8988T (cell line): ENCODE measurements around the gene R3HDM4.

Experiments
- DNase-seq: peaks from one replicate; pipeline ENCODE4 v3.0.0; 2011

Gene R3HDM4

GRCh38 chr19:929891-930258 is 16.9 kb upstream of the R3HDM4 start:
- DNase-seq = no peak

DNA sequence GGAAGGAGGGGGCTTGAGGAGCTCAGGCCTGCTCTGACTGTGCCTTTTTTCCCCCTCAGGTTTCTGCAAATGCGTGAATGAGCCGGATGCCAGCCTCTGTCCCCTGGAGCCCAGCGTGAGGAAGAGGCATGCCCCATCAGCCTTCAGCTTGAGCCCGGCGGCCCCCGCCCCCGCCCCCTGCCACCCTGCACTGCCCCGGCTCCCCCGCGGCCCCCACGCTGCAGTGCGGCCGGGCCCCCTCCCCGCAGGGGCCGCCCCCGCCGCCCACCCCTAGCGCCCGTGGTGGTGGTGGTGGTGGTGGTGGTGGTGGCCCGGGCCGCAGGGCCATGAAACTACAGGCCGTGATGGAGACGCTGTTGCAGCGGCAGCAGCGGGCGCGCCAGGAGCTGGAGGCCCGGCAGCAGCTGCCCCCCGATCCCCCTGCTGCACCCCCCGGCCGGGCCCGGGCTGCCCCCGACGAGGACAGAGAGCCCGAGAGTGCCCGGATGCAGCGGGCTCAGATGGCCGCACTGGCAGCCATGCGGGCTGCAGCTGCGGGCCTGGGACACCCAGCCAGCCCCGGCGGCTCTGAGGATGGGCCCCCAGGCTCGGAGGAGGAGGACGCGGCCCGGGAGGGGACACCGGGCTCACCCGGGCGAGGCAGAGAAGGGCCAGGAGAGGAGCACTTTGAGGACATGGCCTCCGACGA is 16.3 kb upstream of the R3HDM4 start:
- DNase-seq = no peak

DNA sequence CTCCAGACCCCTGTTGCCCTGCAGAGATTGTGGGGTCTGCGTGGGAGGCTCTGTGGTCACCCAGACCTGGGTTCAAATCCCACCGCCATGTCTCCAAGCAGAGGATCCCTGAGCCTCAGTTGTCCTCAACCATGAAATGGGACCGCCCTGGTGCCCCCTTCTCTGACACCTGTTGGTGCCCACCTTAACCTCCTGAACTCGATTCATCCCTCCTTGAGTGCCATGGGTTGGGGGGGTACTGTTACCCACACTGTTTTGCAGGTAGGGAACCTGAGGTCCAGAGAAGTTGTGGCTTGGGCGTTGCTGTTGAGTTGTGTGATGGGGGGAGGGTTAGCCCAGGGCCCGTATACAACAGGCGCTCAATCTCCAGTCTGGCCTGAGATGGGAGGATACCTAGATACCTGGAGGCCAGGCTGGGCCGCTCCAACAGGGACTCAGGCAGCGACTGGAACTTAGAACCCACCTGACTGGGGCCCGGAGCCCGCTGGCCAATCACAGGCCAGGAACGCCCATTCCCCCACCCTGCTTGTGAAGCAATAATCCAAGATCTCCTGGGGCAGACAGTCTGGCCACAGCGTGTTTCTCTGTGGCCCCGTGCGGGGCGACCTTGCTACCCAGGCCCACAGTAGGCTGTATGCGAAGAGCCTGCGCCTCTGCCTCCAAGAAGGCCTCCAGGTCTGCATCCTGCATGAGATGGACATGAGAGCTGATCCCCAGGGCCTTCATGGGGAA is 15.6 kb upstream of the R3HDM4 start:
- DNase-seq = peak; percentile 80

DNA sequence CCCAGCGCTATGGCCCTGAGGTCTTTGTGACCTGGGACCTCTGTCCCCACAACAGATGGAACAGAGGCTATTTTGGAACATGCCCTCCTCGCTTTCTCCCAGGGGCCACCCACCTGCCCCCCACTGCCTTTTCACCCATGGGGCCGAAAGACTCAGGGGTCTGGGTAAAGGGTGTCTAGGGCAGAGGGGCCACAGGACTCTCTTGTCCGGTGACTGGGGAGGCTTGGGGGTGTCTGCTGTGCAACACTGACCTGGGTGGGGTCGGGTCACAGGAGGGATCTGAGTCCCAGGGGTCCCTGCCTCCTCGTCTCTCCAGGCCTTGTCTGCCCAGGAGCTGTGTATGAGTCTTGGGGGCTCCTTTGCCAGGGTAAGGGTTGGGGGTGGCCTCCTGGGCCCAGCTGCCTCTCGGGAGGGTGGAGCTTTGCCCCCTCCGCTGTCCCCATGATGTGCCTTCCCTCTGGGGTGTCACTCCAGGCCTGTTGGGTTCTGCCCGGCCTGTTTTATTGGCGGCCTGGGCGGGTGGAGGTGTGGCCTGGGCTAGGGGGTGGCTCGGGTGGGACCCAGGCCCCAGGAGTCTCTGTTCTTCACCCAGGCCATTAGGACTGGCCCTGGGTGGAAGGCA is 14.9 kb upstream of the R3HDM4 start:
- no peak for DNase-seq

DNA sequence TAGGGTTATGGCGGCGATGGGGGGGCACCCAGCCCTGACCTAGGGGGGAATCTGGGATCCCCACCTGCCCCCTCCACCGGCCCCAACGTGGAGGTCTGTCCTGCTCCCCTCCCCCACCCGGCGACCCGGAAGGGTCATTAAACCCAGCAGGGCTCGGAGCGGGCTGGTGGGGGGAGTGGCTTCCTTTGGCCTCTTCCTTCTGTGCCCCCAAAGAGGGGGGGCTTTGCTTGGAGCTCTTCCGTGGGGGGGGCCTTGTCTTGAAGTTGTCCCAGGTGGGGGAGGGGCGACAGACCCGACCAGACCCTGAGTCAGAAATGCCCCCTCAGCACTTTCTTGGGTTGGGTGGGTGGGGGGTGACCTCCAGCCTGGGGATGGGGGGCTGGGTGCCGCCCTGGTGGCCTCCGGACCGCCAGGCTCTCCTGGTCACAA is 14.3 kb upstream of the R3HDM4 start:
- DNase-seq = no peak

- DNase-seq = no peak
Observed at GRCh38 chr19:926589-927350, 13.8 kb upstream of the R3HDM4 start.

DNA sequence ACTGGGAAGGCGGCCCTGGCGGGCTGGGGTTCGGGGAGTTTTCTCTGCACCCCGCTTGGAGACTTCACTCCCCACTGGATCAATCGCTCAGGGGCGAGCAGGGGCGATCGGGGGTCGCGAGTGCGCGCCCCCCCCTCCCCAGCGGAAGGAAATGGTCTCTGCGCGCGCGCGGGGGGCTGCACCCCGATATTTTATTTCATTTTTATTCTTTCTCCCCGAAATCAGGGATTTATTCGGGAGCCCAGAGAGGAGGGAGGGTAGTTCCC is 13.2 kb upstream of the R3HDM4 start:
- DNase-seq = no peak

GRCh38 chr19:925526-926322 is 12.7 kb upstream of the R3HDM4 start, which contains the start of gene ARID3A:
TSS of gene ARID3A (plus strand) at chr19:926035. CDS start at chr19:929529, 3,494 bp downstream.
- peak; percentile 95 for DNase-seq

- peak; percentile 93 for DNase-seq
Observed at GRCh38 chr19:925087-925525, 12.1 kb upstream of the R3HDM4 start.

DNA sequence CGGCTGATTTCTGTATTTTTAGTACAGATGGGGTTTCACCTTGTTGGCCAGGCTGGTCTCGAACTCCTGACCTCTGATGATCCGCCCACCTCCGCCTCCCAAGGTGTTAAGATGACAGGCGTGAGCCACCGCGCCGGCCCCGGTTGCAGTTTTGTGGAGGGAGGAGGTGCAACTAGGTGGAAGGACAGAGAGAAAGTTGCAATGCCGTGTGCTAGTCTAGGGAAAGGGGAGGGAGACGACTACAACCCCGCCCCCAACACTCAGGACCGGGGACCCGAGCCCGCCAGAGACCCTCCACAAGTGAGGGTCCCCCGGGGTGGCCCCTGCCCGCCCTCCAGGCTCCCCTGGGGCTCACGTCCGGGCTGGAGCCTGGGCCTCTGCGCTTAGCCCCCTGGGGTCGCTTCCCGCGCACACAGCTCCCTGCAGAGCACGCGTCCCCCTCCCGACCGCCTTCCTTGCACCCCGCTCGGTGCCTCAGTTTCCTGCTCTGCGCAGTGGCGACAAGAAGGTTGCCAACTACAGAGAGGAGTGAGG is 11.6 kb upstream of the R3HDM4 start:
- DNase-seq = no peak

DNA sequence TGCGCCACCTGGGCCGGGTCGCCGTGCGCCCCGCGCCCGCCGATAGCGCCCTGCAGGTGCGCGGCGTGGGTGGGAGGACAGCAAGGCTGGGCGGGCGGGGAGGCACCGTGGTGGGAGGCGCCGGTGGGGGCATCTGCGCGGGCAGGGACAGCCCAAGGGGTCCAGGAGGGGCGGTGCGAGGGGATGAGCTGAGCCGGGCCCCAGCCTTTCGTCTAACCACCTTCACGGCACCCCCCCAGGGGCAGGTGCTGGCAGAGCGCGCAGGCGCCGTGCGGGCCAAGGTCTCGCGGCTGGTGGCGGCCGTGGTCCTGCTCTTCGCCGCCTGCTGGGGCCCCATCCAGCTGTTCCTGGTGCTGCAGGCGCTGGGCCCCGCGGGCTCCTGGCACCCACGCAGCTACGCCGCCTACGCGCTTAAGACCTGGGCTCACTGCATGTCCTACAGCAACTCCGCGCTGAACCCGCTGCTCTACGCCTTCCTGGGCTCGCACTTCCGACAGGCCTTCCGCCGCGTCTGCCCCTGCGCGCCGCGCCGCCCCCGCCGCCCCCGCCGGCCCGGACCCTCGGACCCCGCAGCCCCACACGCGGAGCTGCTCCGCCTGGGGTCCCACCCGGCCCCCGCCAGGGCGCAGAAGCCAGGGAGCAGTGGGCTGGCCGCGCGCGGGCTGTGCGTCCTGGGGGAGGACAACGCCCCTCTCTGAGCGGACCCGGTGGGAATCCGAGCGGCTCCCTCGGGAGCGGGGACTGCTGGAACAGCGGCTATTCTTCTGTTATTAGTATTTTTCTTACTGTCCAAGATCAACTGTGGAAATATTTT is 7.2 kb upstream of the R3HDM4 start:
- no peak for DNase-seq

DNA sequence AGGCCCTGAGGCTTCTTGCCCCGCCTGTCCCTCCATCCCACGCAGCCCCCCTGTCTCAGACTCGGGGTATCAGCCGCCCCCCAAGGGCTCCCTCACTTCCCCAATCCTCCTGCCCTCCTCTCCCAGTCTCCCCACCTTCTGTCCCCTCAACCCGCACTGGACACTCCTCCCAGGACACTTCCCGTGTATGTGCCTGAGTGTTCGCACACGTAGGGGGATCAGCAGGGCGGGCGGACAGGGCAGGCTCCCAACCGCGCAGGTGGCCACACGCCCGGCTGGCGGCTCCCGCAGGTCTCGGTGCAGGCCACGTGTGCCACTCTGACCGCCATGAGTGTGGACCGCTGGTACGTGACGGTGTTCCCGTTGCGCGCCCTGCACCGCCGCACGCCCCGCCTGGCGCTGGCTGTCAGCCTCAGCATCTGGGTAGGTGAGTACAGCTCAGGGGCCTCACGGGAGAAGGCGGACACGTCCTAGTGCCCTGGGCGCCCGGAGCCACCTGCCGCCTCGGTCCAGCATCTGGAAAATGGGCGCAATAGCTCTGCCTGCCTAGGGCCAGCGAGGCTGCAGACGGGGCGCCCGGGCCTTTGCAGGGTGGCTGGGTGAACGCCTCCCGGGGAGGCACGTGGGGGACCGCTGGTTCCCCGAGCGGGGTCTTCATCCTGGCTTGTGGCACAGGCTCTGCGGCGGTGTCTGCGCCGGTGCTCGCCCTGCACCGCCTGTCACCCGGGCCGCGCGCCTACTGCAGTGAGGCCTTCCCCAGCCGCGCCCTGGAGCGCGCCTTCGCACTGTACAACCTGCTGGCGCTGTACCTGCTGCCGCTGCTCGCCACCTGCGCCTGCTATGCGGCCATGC is 6.4 kb upstream of the R3HDM4 start:
- no peak for DNase-seq

GRCh38 chr19:918481-919198 is 5.6 kb upstream of the R3HDM4 start:
- DNase-seq = no peak

DNA sequence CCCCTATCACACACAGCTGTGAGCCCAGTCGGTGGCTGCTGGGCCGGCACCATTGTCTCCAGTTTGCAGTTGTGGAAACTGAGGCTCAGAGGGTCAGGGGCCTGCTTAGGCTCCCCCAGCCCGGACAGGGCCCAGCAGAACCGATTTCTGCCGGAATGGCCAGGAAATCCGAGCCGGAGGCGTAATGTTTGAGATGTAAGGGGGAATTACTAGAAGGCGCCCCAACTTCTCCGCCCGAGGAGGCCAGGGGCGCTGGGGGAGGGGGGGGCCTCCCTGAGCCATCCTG is 5.1 kb upstream of the R3HDM4 start:
- no peak for DNase-seq

DNA sequence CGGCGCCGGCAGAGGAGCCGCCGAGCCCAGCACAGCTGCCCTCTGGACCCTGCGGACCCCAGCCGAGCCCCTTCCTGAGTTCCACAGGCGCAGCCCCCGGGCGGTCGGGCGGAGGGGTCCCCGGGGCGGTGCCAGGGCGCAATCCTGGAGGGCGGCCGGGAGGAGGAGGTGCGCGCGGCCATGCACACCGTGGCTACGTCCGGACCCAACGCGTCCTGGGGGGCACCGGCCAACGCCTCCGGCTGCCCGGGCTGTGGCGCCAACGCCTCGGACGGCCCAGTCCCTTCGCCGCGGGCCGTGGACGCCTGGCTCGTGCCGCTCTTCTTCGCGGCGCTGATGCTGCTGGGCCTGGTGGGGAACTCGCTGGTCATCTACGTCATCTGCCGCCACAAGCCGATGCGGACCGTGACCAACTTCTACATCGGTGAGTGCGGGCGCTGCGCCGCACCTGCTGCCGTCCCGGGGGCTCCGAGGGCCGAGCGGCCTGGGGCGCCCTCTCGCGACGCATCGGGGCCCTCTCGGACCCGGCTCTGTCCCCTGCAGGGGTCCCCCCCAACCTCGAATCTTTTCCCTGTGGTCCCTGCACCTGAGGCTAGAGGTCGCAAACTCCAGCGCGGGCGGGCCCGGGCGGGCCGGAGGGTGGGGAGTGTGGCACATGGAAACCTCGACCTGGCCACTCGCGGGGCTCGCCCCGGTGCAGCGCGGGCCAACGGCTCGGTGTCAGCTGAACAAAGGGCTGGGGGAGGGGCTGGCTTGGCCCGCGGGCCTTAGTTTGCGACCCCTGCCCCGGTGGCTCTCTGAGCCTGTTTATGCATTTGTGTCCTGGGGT is 4.5 kb upstream of the R3HDM4 start, which contains the start of gene KISS1R:
TSS of gene KISS1R (plus strand) at position 11 of the 829 bp plus-strand sequence. CDS start at position 181, 170 bp downstream.
- DNase-seq = peak; percentile 99

DNA sequence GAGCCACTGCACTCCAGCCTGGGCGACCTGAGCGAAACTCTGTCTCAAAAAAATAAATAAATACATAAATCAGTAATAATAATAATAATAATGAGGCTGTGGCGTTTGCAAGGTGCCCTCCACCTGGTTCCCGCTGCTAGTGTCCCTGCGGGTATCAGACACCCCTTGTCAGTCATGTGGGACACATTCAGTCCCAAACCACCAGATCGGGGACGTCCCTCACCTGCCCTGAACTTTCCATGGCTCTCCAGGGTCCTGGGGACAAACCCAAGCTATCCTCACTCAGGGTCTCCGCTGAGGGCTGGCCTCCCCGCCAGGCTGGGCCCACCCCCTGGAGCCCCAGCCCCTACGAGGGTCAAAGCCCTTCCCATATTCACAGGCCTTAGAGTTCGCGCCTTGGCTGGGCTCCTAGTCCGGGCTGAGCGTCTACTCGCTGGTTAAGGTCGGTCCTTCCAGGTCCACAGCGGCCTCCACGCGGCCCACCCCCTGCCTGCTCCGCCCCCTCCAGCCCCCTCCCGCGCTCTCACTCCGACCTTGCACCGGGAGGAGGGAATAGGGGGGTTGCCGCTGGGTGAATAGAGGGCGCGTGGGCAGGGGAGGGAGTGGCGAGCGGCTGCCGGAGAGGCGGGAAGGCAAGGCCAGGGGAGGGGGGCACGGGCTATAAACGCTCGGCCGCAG is 3.8 kb upstream of the R3HDM4 start:
- no peak for DNase-seq

DNA sequence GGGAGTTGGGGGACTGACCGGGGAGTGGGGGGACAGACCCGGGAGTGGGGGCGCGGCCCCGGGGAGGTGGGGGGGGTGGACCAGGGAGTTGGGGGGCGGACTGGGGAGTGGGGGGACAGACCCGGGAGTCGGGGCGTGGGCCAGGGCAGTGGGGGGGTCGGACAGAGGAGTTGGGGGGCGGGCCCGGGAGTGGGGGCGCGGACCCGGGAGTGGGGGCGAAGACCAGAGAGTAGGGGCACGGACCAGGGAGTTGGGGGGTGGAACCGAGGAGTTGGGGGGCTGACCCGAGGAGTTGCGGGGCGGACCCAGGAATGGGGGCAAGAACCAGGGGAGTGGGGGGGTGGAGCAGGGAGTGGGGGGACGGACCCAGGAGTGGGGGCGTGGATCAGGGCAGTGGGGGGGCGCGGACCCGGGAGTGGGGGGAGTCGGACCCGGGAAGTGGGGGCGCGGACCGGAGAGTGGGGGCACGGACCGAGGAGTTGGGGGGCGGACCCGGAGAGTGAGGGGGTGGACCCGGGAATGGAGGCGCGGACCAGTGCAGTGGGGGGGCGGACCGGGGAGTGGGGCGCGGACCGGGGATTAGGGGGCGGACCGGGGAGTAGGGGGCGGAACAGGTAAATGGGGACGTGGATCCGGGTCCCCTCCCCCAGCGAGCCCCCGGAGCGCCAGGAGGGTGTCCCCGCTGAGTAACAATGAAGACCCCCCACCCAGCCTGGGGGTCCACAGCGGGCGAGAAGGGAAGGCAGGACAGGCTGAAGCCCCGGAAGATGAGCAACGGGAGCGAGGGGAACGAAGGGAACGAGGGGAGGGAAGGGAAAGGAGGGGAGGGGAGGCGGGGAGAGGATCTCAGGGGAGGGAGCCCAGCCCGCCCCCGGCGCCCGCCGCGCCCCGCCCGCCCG is 589 bp downstream of the R3HDM4 start:
- no peak for DNase-seq
